SK-N-SH treated with all-trans-retinoic acid at 6 μM for 48 hours (cell line): ENCODE data around the gene AP1B1.

Experiments used
- ARNTL ChIP-seq: fragments of 450-650 bp; formaldehyde crosslinking; IDR thresholded peaks from 2 replicates; pipeline ENCODE4 v1.5.0; 2020; ENCODE audit warnings: low read depth, mild to moderate bottlenecking, moderate library complexity, borderline replicate concordance
- CREB5 ChIP-seq: fragments of 250-450 bp; sonication (Bioruptor Pico); IDR thresholded peaks from 2 replicates; pipeline ENCODE4 v1.5.1; 2020; ENCODE audit warnings: low read depth, mild to moderate bottlenecking, moderate library complexity
- CSDC2 ChIP-seq: fragments of 250-450 bp; sonication (Bioruptor Pico); IDR thresholded peaks from 2 replicates; pipeline ENCODE4 v1.5.0; 2020; ENCODE audit warnings: mild to moderate bottlenecking, moderate library complexity
- CSRNP3 ChIP-seq: fragments of 250-450 bp; sonication (Bioruptor Pico); IDR thresholded peaks from 2 replicates; pipeline ENCODE4 v1.5.1; 2021; ENCODE audit warnings: mild to moderate bottlenecking, moderate library complexity
- GLIS3 ChIP-seq: fragments of 250-450 bp; sonication (Bioruptor Pico); IDR thresholded peaks from 2 replicates; pipeline ENCODE4 v1.5.0; 2020; ENCODE audit warnings: mild to moderate bottlenecking, moderate library complexity
- ISL1 ChIP-seq: fragments of 250-450 bp; sonication (Bioruptor Pico); IDR thresholded peaks from 2 replicates; pipeline ENCODE4 v2.1.2; 2022; ENCODE audit warnings: mild to moderate bottlenecking, moderate library complexity
- PATZ1 ChIP-seq: fragments of 250-450 bp; sonication (Bioruptor Pico); IDR thresholded peaks from 2 replicates; pipeline ENCODE4 v1.8.0; 2020; ENCODE audit warnings: mild to moderate bottlenecking, moderate library complexity, borderline replicate concordance
- POU6F1 ChIP-seq: fragments of 250-450 bp; sonication (Bioruptor Pico); IDR thresholded peaks from 2 replicates; pipeline ENCODE4 v1.8.0; 2021; ENCODE audit warnings: low read depth, mild to moderate bottlenecking, moderate library complexity, borderline replicate concordance
- PPARA ChIP-seq: fragments of 250-450 bp; sonication (Bioruptor Pico); IDR thresholded peaks from 2 replicates; pipeline ENCODE4 v1.5.0; 2020; ENCODE audit warnings: mild to moderate bottlenecking, borderline replicate concordance
- RARB ChIP-seq: fragments of 250-450 bp; sonication (Bioruptor Pico); IDR thresholded peaks from 2 replicates; pipeline ENCODE4 v1.8.0; 2021; ENCODE audit warnings: mild to moderate bottlenecking, moderate library complexity
- SNAI2 ChIP-seq: fragments of 250-450 bp; sonication (Bioruptor Pico); IDR thresholded peaks from 2 replicates; pipeline ENCODE4 v1.5.0; 2020; ENCODE audit warnings: mild to moderate bottlenecking, moderate library complexity
- TOX ChIP-seq: fragments of 250-450 bp; sonication (Bioruptor Pico); IDR thresholded peaks from 2 replicates; pipeline ENCODE4 v1.8.0; 2021; ENCODE audit warnings: mild to moderate bottlenecking, moderate library complexity, borderline replicate concordance
- ZFP3 ChIP-seq: fragments of 250-450 bp; sonication (Bioruptor Pico); IDR thresholded peaks from 2 replicates; pipeline ENCODE4 v1.5.0; 2020; ENCODE audit warnings: mild to moderate bottlenecking, moderate library complexity
- ZNF8 ChIP-seq: fragments of 450-650 bp; formaldehyde crosslinking; IDR thresholded peaks from 2 replicates; pipeline ENCODE4 v1.5.0; 2020; ENCODE audit warnings: mild to moderate bottlenecking, moderate library complexity

GRCh38 chr22:29325785-29326315 is 62.5 kb downstream of the AP1B1 start:
- no peak for TF ChIP-seq PATZ1 (CRISPR knock-in tag)
- no peak for TF ChIP-seq ARNTL (CRISPR knock-in tag)
- TF ChIP-seq CSDC2 = no peak
- no peak for TF ChIP-seq ISL1
- no peak for TF ChIP-seq SNAI2 (CRISPR knock-in tag)
- TF ChIP-seq RARB (CRISPR knock-in tag) = no peak
- TF ChIP-seq TOX = no peak
- TF ChIP-seq CSRNP3 (CRISPR knock-in tag) = no peak
- no peak for TF ChIP-seq PPARA (CRISPR knock-in tag)
- no peak for TF ChIP-seq GLIS3
- no peak for TF ChIP-seq ZNF8 (CRISPR knock-in tag)
- no peak for TF ChIP-seq POU6F1
- no peak for TF ChIP-seq ZFP3
- no peak for TF ChIP-seq CREB5 (CRISPR knock-in tag)
